Muscle of leg (tissue), 11 donors: ENCODE data around the gene LCTL. TPM values are rescaled to one million over a fixed set of nuclear protein-coding genes. Genes with fewer than 3 reads are reported as not detected.
A peak's percentile ranks its signal among the peaks of the same experiment; 100 is the strongest.

Source experiments
- DNase-seq: peaks from one replicate; pipeline ENCODE4 v3.0.0; 2013
- H3K27ac ChIP-seq: one replicate; pipeline ENCODE4 v1.5.1; 2013; ENCODE audit warnings: mild to moderate bottlenecking, low read length, control low read depth
- H3K27me3 ChIP-seq: one replicate; pipeline ENCODE4 v1.6.1; 2013; ENCODE audit warnings: low read length; ENCODE audit not compliant: control insufficient read depth, insufficient read depth
- H3K36me3 ChIP-seq: one replicate; pipeline ENCODE4 v1.6.1; 2013; ENCODE audit warnings: low read length; ENCODE audit not compliant: control insufficient read depth, insufficient read depth
- H3K4me1 ChIP-seq: one replicate; pipeline ENCODE4 v1.6.1; 2013; ENCODE audit warnings: low read length; ENCODE audit not compliant: control insufficient read depth, insufficient read depth
- H3K4me3 ChIP-seq: one replicate; pipeline ENCODE4 v1.5.1; 2013; ENCODE audit warnings: low read length, control low read depth
- H3K9me3 ChIP-seq: replicated peaks from 2 replicates; pipeline ENCODE4 v1.6.1; 2013; ENCODE audit warnings: low read depth, low read length; ENCODE audit not compliant: control insufficient read depth
- WGBS: methylation state at CpG from one replicate; pipeline ENCODE4 v1.1.5; 2013; ENCODE audit warnings: missing lambda C conversion rate; ENCODE audit not compliant: insufficient coverage; 5-methylcytosine and 5-hydroxymethylcytosine counted together
- polyA plus RNA-seq, 8 donors: library from polyadenylated mRNA; unstranded; fragments of 120-200 nt; gene quantifications; one replicate each; pipeline versions ENCODE4 v1.2.1 to v1.2.3, GENCODE V29; 2013; ENCODE audit warnings: inconsistent platforms in 1 of 8, low replicate concordance in 1 of 8; ENCODE audit not compliant: insufficient read length in 8 of 8, insufficient read depth in 1 of 8
- total RNA-seq: library from RNA; stranded (reverse); fragments of 120-200 nt; gene quantifications from one replicate; pipeline ENCODE4 v1.2.4, GENCODE V29; 2013

Gene LCTL
- total and polyA plus RNA-seq, 9 donors, result 0.10 to 0.39 (median 0.22) TPM; not detected in 1

DNA sequence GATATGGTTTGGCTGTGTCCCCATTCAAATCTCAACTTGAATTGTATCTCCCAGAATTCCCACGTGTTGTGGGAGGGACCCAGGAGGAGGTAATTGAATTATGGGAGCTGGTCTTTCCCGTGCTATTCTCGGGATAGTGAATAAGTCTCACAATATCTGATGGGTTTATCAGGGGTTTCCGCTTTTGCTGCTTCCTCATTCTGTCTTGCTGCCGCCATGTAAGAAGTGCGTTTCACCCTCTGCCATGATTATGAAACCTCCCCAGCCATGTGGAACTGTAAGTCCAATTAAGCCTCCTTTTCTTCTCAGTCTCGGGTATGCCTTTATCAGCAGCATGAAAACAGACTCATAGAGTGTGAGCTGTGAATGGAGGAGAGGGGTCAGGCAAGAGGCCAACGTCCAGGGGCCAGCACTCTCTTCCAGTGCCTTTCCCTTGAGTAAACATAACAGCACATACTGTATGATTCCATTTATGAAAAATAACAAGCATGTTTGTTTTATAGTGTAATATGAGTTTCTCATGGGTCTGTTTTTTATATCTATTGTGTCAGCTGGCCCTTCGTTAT, 16.3 kb upstream of the LCTL start:
- Histone ChIP-seq H3K9me3 (no peaks in the 10 kb centered on the region), H3K36me3 (no peaks in the 10 kb centered on the region), H3K27ac (peak overlapping the region; percentile 7), H3K4me3 (no peak overlapping the region), H3K4me1 (peaks cover 7% of the 10 kb centered on the region), H3K27me3 (peaks cover 10% of the 10 kb centered on the region)
- peak; percentile 32 for DNase-seq
- WGBS, result no CpG with 5 or more reads among the region's 9 CpGs

DNA sequence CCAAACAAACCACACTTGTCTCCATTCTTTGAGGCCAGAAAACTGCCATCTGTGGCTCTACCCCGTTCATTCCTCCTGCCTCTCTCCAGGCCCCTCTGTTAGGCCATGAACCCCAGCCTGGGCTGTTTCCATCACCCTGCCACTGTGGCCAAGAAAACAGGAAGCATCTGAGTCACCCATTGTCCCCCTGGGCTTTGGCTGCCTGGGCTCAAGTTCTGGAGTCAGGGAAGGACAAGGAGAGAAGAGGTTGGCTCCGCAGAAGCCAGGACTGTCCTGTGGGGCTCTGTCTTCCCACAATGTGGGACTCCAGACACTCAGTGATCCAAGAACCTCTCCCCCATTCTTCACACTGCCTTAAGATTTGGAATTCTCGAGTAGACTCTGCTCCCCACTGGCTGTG, 14.8 kb upstream of the LCTL start:
- Histone ChIP-seq H3K36me3 (no peaks in the 10 kb centered on the region), H3K4me1 (peaks cover 5% of the 10 kb centered on the region), H3K9me3 (no peaks in the 10 kb centered on the region), H3K27me3 (peaks cover 3% of the 10 kb centered on the region), H3K27ac (no peak overlapping the region), H3K4me3 (no peak overlapping the region)
- WGBS, result 14% methylated on average over 1 of the region's 3 CpGs
- DNase-seq, result peak; percentile 69

DNA sequence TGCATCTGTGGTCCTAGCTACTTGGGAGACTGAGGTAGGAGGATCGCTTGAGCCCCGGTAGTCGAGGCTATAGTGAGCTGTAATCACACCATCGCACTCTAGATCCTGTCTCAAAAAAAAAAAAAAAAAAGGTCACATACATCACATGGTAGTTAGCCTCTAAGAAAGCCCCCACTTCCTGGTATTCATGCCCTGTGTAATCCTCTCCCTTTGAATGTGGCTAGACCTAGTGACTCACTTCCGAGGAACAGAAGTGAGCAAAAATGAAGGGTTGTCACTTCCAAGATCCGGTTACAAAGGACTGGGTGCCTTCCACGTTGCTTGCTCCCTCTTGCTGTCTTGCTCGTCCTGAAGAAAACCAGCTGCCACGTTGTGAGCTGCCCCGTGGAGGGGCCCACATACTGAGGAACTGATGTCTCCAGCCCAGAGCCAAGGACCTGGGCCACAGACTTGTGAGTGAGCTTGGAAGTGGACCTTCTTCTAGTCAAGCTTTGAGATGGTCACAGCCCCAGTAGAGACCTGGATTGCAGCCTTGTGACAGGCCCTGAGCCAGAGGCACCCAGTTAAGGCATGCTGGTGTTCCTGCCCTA, 12.6 kb upstream of the LCTL start:
- Histone ChIP-seq H3K27me3 (peaks cover 3% of the 10 kb centered on the region), H3K36me3 (no peaks in the 10 kb centered on the region), H3K9me3 (no peaks in the 10 kb centered on the region), H3K4me3 (no peak overlapping the region), H3K4me1 (peaks cover 18% of the 10 kb centered on the region), H3K27ac (no peak overlapping the region)
- DNase-seq, result no peak
- 67% methylated on average over 6 of the region's 10 CpGs for WGBS

DNA sequence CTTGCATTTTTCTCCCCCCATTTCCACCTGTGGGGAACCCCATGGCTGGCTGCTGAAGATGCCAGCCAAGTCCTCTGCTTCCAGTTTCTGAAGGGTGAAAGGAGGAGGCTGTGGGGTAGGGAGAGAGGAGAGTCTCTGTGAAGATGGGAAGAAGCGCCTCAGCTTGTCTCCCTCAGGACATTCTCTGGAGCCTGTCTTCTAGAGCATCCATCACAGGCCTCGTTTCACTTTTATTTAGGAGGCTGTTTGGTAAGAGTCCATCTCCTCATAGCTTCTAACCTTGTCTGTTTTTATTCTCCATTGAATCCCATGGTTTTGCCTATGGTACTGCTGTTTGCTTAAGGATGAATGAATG, 8.8 kb upstream of the LCTL start:
- no peaks in the 10 kb centered on the region for H3K9me3 ChIP-seq
- H3K36me3 ChIP-seq, result no peaks in the 10 kb centered on the region
- WGBS, result no CpG with 5 or more reads among the region's 2 CpGs
- no peak overlapping the region for H3K4me3 ChIP-seq
- peak overlapping the region; percentile 77 for H3K27ac ChIP-seq
- peaks cover 17% of the 10 kb centered on the region for H3K4me1 ChIP-seq
- H3K27me3 ChIP-seq, result peaks cover 3% of the 10 kb centered on the region
- peak; percentile 80 for DNase-seq

DNA sequence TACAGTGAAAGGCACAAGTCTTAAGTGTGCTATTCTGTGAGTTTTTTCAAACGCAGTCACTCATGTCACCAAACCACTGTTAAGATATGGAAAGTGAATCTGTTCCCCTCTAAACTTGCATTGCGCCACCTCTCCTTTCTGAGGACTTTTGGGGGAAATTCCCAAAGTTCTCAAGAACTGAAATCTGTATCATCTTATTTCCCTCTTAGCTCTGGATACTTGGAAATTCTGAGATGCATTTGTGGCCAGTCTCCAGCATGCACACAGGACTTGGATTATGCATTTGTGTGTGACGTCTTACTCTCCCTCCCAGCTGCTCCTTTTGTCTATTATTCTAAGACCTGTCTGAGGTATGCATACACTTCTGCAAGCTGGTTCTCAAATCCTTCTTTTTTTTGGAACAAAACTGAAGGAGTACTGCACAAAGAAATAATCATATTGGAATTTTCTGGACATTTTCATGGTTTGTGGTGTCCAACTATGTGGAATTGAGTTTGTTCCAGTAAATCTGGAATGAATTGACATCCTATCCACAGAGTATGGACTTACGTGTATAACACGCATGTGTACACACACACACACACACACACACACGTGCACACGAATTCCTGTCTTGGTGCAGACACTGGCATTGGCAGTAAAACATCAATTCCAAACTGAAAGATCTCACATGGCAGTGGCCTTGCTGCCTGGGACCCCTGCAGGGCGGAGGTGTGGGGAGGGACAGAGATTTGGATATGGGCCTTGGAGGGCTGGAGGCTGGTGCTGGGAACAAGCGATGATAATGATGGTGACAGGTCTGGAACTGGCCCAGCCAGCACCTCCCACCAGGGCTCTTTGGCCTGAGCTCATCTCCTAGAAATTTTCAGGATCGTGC, 8.2 kb upstream of the LCTL start:
- H3K4me1 ChIP-seq, result peaks cover 17% of the 10 kb centered on the region
- H3K9me3 ChIP-seq, result no peaks in the 10 kb centered on the region
- no peak overlapping the region for H3K4me3 ChIP-seq
- DNase-seq, result peak; percentile 96
- WGBS, result 27% methylated on average over 2 of the region's 10 CpGs
- no peaks in the 10 kb centered on the region for H3K36me3 ChIP-seq
- H3K27me3 ChIP-seq, result peaks cover 3% of the 10 kb centered on the region
- peak overlapping the region; percentile 89 for H3K27ac ChIP-seq

DNA sequence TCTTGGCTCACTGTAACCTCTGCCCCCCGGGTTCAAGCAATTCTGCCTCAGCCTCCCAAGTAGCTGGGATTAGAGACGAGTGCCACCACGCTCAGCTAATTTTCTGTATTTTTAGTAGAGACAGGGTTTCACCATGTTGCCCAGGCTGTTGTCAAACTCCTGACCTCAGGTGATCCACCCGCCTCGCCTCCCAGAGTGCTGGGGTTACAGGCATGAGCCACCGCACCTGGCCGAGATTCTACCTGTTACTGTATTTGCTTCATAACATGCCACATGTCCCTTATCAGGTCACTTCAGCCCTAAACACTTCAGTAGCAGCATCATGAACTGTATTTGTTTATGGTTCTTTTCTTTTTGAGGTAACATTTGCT, 7.5 kb upstream of the LCTL start:
- Histone ChIP-seq H3K27me3 (no peaks in the 10 kb centered on the region), H3K4me1 (peaks cover 17% of the 10 kb centered on the region), H3K36me3 (no peaks in the 10 kb centered on the region), H3K4me3 (no peak overlapping the region), H3K27ac (peak overlapping the region; percentile 89), H3K9me3 (no peaks in the 10 kb centered on the region)
- DNase-seq, result no peak
- 89% methylated on average over 2 of the region's 7 CpGs for WGBS

DNA sequence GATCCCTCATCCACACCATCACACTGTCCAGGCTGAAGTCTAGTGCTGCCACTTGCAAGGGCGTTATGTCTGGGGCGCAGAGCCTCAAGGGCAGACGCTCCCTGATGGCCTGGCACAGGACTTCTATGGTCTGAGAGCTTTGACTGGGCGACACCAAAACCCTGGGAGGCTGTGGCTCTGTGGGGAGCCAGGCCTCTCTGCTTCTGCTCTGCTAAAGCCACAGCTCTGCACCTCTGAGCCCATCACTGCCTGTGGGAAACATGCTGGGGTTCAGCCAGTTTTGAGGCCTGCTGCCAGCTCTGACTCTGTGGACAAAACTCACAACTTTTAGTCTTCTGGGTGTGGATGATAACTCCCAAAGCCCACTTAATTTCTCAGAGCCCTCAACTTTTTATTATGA, 6.3 kb upstream of the LCTL start:
- WGBS, result 83% methylated on average over 3 of the region's 4 CpGs

DNA sequence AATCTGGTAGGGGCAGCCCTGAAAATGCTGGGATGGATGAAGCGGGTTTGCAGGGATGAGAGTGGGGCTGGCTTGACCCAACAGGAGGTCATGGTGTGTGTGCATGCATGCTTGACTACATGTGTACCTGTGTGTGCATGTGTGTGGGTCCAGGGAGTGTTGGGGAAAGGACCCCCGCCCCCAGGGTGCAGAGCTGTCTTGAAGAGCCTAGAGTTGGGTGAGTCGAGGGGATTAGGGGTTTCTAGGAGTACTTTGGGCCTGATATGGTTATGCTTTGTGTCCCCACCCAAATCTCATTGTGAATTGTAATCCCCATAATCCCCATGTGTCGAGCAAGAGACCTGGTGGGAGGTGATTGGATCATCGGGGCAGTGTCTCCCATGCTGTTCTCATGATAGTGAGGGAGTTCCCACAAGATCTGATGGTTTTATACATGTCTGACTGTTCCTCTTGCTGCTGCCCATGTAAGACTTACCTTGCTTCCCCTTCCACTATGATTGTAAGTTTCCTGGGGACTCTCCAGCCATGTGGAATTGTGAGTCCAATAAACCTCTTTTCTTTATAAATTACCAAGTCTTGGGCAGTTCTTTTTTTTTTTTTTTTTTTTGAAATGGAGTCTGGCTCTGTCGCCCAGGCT, 5.2 kb upstream of the LCTL start:
- no peak for DNase-seq

More for the DNA sequence above, 6.3 kb upstream of the LCTL start:
- Histone ChIP-seq H3K27me3 (no peaks in the 10 kb centered on the region), H3K4me1 (peaks cover 17% of the 10 kb centered on the region), H3K36me3 (no peaks in the 10 kb centered on the region), H3K9me3 (no peaks in the 10 kb centered on the region), H3K4me3 (no peak overlapping the region), H3K27ac (no peak overlapping the region)
- DNase-seq, result no peak

DNA sequence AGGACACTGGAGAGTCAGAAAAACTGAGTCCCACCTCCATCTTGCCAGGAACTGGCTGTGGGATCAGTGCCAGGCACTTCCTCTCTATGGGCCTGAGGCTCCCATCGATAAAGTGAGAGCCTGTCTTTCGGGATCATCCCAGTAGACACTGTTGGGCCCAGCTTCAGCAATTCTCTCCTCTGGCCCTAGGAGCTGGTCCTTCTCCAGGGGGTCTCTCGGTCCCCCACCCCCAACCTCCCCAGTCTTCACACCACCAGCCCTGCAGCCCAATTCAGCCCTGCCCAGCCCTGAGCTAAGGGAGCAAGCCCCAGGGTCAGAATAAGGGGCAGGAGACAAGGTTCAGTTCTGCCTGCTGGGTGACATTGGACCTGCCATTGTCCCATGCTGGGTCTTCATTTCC, 4.5 kb upstream of the LCTL start:
- Histone ChIP-seq H3K4me1 (peaks cover 27% of the 10 kb centered on the region), H3K36me3 (no peaks in the 10 kb centered on the region), H3K4me3 (no peak overlapping the region), H3K27me3 (no peaks in the 10 kb centered on the region), H3K27ac (no peak overlapping the region), H3K9me3 (no peaks in the 10 kb centered on the region)
- WGBS, result 82% methylated on average over 3 of the region's 3 CpGs
- no peak for DNase-seq

More for the DNA sequence above, 5.2 kb upstream of the LCTL start:
- no peaks in the 10 kb centered on the region for H3K36me3 ChIP-seq
- H3K27me3 ChIP-seq, result no peaks in the 10 kb centered on the region
- no peak overlapping the region for H3K4me3 ChIP-seq
- H3K9me3 ChIP-seq, result no peaks in the 10 kb centered on the region
- H3K27ac ChIP-seq, result no peak overlapping the region
- 100% methylated on average over 1 of the region's 6 CpGs for WGBS
- H3K4me1 ChIP-seq, result peaks cover 20% of the 10 kb centered on the region
